PC-3 (cell line): ENCODE data around the gene MELTF. TPM values are rescaled to one million over a fixed set of nuclear protein-coding genes. Genes with fewer than 3 reads are reported as not detected.
A peak's percentile ranks its signal among the peaks of the same experiment; 100 is the strongest.

ENCODE experiments used
- ATAC-seq: fragments of 200-7000 bp; cut with Tn5 transposase; 2 replicates; pipeline ENCODE4 v1.9.1; 2020; ENCODE audit warnings: mild to moderate bottlenecking, moderate library complexity
- BruUV-seq: library from RNA; stranded (reverse); fragments of 400-500 nt; replicated peaks from 2 replicates; lab custom pipeline; 2021; lab: Mats Ljungman, UMichigan
- CTCF ChIA-PET: fragments of 300-600 bp; sonication (Branson Sonifier 250); formaldehyde crosslinking; loops from one replicate; lab custom pipeline; 2022; ENCODE audit warnings: antibody characterized with exemption; lab: Charles Lee
- POLR2A ChIA-PET: fragments of 300-600 bp; sonication (Branson Sonifier 250); formaldehyde crosslinking; loops from one replicate; lab custom pipeline; 2022; ENCODE audit warnings: antibody characterized with exemption; ENCODE audit not compliant: unreplicated experiment; lab: Charles Lee
- DNase-seq: peaks from one replicate; pipeline ENCODE4 v3.0.0-alpha.2; 2015
- H2AFZ ChIP-seq: fragments of 300-600 bp; sonication (generic); 2 replicates; pipeline ENCODE4 v1.6.0; 2016; ENCODE audit warnings: antibody characterized with exemption, low read length
- H3F3A ChIP-seq: fragments of 300-600 bp; sonication (generic); one replicate; pipeline ENCODE4 v1.6.0; 2017; ENCODE audit warnings: antibody characterized with exemption, low read length, control low read depth, mild to moderate bottlenecking; ENCODE audit not compliant: unreplicated experiment
- H3K27ac ChIP-seq: fragments of 300-600 bp; sonication (generic); 2 replicates; pipeline ENCODE4 v1.5.1; 2016; ENCODE audit warnings: mild to moderate bottlenecking, low read length
- H3K27me3 ChIP-seq: fragments of 300-600 bp; sonication (generic); 2 replicates; pipeline ENCODE4 v1.6.1; 2016; ENCODE audit warnings: low read length, mixed read lengths
- H3K36me3 ChIP-seq: fragments of 300-600 bp; sonication (generic); 2 replicates; pipeline ENCODE4 v1.6.1; 2016; ENCODE audit warnings: low read depth, mixed run types, low read length, mixed read lengths
- H3K4me1 ChIP-seq: fragments of 300-600 bp; sonication (generic); 2 replicates; pipeline ENCODE4 v1.5.1; 2016; ENCODE audit warnings: low read length; ENCODE audit not compliant: insufficient read depth
- H3K4me2 ChIP-seq: fragments of 300-600 bp; sonication (generic); 2 replicates; pipeline ENCODE4 v1.6.0; 2016; ENCODE audit warnings: low read length
- H3K4me3 ChIP-seq: fragments of 300-600 bp; sonication (generic); 2 replicates; pipeline ENCODE4 v1.5.1; 2016; ENCODE audit warnings: mild to moderate bottlenecking, low read length, mixed read lengths
- H3K79me2 ChIP-seq: fragments of 300-600 bp; sonication (generic); 2 replicates; pipeline ENCODE4 v1.6.1; 2017; ENCODE audit warnings: low read length, mixed read lengths
- H3K9ac ChIP-seq: fragments of 300-600 bp; sonication (generic); 2 replicates; pipeline ENCODE4 v1.6.0; 2016; ENCODE audit warnings: mild to moderate bottlenecking, low read length
- H3K9me2 ChIP-seq: fragments of 300-600 bp; sonication (generic); replicated peaks from 2 replicates; pipeline ENCODE4 v1.6.1; 2016; ENCODE audit warnings: mixed run types, low read length, mixed read lengths
- H3K9me3 ChIP-seq: fragments of 300-600 bp; sonication (generic); 2 replicates; pipeline ENCODE4 v1.6.1; 2016; ENCODE audit warnings: low read length, mixed read lengths
- H4K20me1 ChIP-seq: fragments of 300-600 bp; sonication (generic); 2 replicates; pipeline ENCODE4 v1.6.1; 2016; ENCODE audit warnings: low read length, mixed read lengths
- CTCF ChIP-seq: fragments of 300-600 bp; sonication (generic); conservative IDR thresholded peaks from 2 replicates; pipeline ENCODE4 v1.5.1; 2017; ENCODE audit warnings: antibody characterized with exemption, low read depth, mild to moderate bottlenecking, low read length
- EZH2 ChIP-seq: fragments of 300-600 bp; sonication (generic); IDR thresholded peaks from one replicate; pipeline ENCODE4 v1.6.1; 2017; ENCODE audit warnings: antibody characterized with exemption, mild to moderate bottlenecking, low read length; ENCODE audit not compliant: unreplicated experiment
- EZH2phosphoT487 ChIP-seq: fragments of 300-600 bp; sonication (generic); IDR thresholded peaks from 2 replicates; pipeline ENCODE4 v1.6.1; 2018; ENCODE audit warnings: mild to moderate bottlenecking, antibody characterized with exemption, low read length, borderline replicate concordance
- intact Hi-C: fragments of 100-400 bp; cut with micrococcal nuclease; formaldehyde crosslinking; loops from 2 replicates; pipeline ENCODE4 v1.9.0; 2023
- total RNA-seq: library from RNA; depleted of rRNA; stranded (reverse); fragments of >200 nt; gene quantifications from 2 replicates; pipeline ENCODE4 v1.2.3, GENCODE V29; 2014

Gene MELTF
- total RNA-seq, 1 experiment from 2014 or later = 40.6 TPM

GRCh38 chr3:196967412-196968232 lies 62.0 kb downstream of the MELTF start:
- Histone ChIP-seq H4K20me1 (no peaks in the 10 kb centered on the region), H3K9me3 (no peaks in the 10 kb centered on the region), H3K4me1 (peaks cover 6% of the 10 kb centered on the region; the same call in 1 of the 2 replicates), H3K4me2 (peak overlapping the region; percentile 91), H3K9me2 (no peaks in the 10 kb centered on the region), H3F3A (no peaks in the 10 kb centered on the region), H3K27me3 (no peaks in the 10 kb centered on the region), H3K79me2 (0 out of 2 replicates have a peak, but pooled peaks cover 5% of the 10 kb centered on the region), H3K4me3 (peak overlapping the region; percentile 73), H3K36me3 (no peaks in the 10 kb centered on the region), H3K9ac (no peak overlapping the region), H2AFZ (peak overlapping the region; percentile 78), H3K27ac (no peak overlapping the region)
- no peak for TF ChIP-seq EZH2phosphoT487
- no peak for TF ChIP-seq CTCF
- TF ChIP-seq EZH2 = no peak
- no peak for DNase-seq
- ChIA-PET POLR2A (no interaction called here), CTCF (no interaction called here)
- intact Hi-C loops = loop anchor here (2.0 kb wide), 1 partner anchor 129 kb away; no protein-coding TSS in a partner anchor
- no peak for ATAC-seq
- TSS peak; percentile 43 for BruUV-seq

- H3K4me1 ChIP-seq = peaks cover 6% of the 10 kb centered on the region; the same call in 1 of the 2 replicates
- no TSS peak for BruUV-seq
- H3K9ac ChIP-seq = no peak overlapping the region
- H3F3A ChIP-seq = no peaks in the 10 kb centered on the region
- no peaks in the 10 kb centered on the region for H3K9me2 ChIP-seq
- no peaks in the 10 kb centered on the region for H3K9me3 ChIP-seq
- H3K36me3 ChIP-seq = no peaks in the 10 kb centered on the region
- no peak overlapping the region for H3K4me2 ChIP-seq
- DNase-seq (no peak), ATAC-seq (no peak)
- H3K4me3 ChIP-seq = no peak overlapping the region
- TF ChIP-seq CTCF = no peak
- TF ChIP-seq EZH2phosphoT487 = no peak
- TF ChIP-seq EZH2 = no peak
- intact Hi-C loops = no loop called here
- no peaks in the 10 kb centered on the region for H4K20me1 ChIP-seq
- ChIA-PET CTCF (no interaction called here), POLR2A (no interaction called here)
- H2AFZ ChIP-seq = no peak overlapping the region
- H3K27me3 ChIP-seq = no peaks in the 10 kb centered on the region
- H3K27ac ChIP-seq = no peak overlapping the region
- 0 out of 2 replicates have a peak, but pooled peaks cover 5% of the 10 kb centered on the region for H3K79me2 ChIP-seq
These were observed 62.9 kb downstream of the MELTF start for GRCh38 chr3:196966526-196967401.
